ENCODE data around the gene TXNRD3. TPM values are rescaled to one million over a fixed set of nuclear protein-coding genes. Genes with fewer than 3 reads are reported as not detected.

TXNRD3 gene
- total RNA-seq, 1 donor from 2014 or later, result 0.51 TPM

GRCh38 chr3:126666658-126667528, 12.0 kb upstream of the TXNRD3 start:
- CTCF ChIA-PET, result interaction anchor here (1.2 kb wide), 1 partner anchor 13 kb away, joined by 4 read pairs; no protein-coding TSS in a partner anchor
- intact Hi-C loops (cut with micrococcal nuclease), result no loop called here
- DNase-seq, result no peak

GRCh38 chr3:126665959-126666657, 11.2 kb upstream of the TXNRD3 start:
- no peak overlapping the region for H3K27ac Mint-ChIP-seq
- ChIA-PET CTCF (interaction anchor here (1.2 kb wide), 1 partner anchor 14 kb away, joined by 4 read pairs; no protein-coding TSS in a partner anchor), POLR2A (no interaction called here)
- H3K9me3 Mint-ChIP-seq, result peaks cover 5% of the 10 kb centered on the region
- no peak for TF ChIP-seq CTCF (IDR thresholded peaks at IDR 0.05)
- no peaks in the 10 kb centered on the region for H3K36me3 Mint-ChIP-seq (ENCODE audit: low read depth)
- intact Hi-C loops (cut with micrococcal nuclease), result no loop called here
- no peak overlapping the region for H3K4me3 Mint-ChIP-seq
- DNase-seq (no peak), ATAC-seq (ENCODE audit: low read depth) (no peak)
- no peaks in the 10 kb centered on the region for H3K4me1 Mint-ChIP-seq
- peaks cover 7% of the 10 kb centered on the region for H3K27me3 Mint-ChIP-seq

More at GRCh38 chr3:126666658-126667528, 12.0 kb upstream of the TXNRD3 start:
- H3K36me3 Mint-ChIP-seq (ENCODE audit: low read depth), result no peaks in the 10 kb centered on the region
- no peaks in the 10 kb centered on the region for H3K4me1 Mint-ChIP-seq
- peaks cover 9% of the 10 kb centered on the region for H3K9me3 Mint-ChIP-seq
- TF ChIP-seq CTCF (IDR thresholded peaks at IDR 0.05), result no peak
- H3K27me3 Mint-ChIP-seq, result peaks cover 5% of the 10 kb centered on the region
- POLR2A ChIA-PET, result no interaction called here
- no peak for ATAC-seq (ENCODE audit: low read depth)
- no peak overlapping the region for H3K4me3 Mint-ChIP-seq
- H3K27ac Mint-ChIP-seq, result no peak overlapping the region

GRCh38 chr3:126665221-126665936, 10.5 kb upstream of the TXNRD3 start:
- H3K9me3 Mint-ChIP-seq, result no peaks in the 10 kb centered on the region
- intact Hi-C loops (cut with micrococcal nuclease), result no loop called here
- no peaks in the 10 kb centered on the region for H3K4me1 Mint-ChIP-seq
- ATAC-seq (ENCODE audit: low read depth) (no peak), DNase-seq (no peak)
- CTCF ChIA-PET, result no interaction called here
- no peak overlapping the region for H3K27ac Mint-ChIP-seq
- H3K36me3 Mint-ChIP-seq (ENCODE audit: low read depth), result no peaks in the 10 kb centered on the region
- H3K27me3 Mint-ChIP-seq, result peaks cover 11% of the 10 kb centered on the region
- POLR2A ChIA-PET, result no interaction called here
- H3K4me3 Mint-ChIP-seq, result no peak overlapping the region
- no peak for TF ChIP-seq CTCF (IDR thresholded peaks at IDR 0.05)

GRCh38 chr3:126664591-126665214, 9.8 kb upstream of the TXNRD3 start:
- POLR2A ChIA-PET, result no interaction called here

More at GRCh38 chr3:126664591-126665214, 9.8 kb upstream of the TXNRD3 start:
- no peak for DNase-seq
- no peak for ATAC-seq (ENCODE audit: low read depth)
- H3K4me1 Mint-ChIP-seq, result no peaks in the 10 kb centered on the region
- no peak overlapping the region for H3K4me3 Mint-ChIP-seq
- CTCF ChIA-PET, result no interaction called here
- no peaks in the 10 kb centered on the region for H3K9me3 Mint-ChIP-seq
- no peak for TF ChIP-seq CTCF (IDR thresholded peaks at IDR 0.05)
- intact Hi-C loops (cut with micrococcal nuclease), result no loop called here
- H3K27me3 Mint-ChIP-seq, result peaks cover 11% of the 10 kb centered on the region
- no peaks in the 10 kb centered on the region for H3K36me3 Mint-ChIP-seq (ENCODE audit: low read depth)
- H3K27ac Mint-ChIP-seq, result no peak overlapping the region

Data from activated B cell treated with CpG ODN at 0.5 μM for 24 hours (primary cell).